Keratinocyte (primary cell): ENCODE results near the gene ALG12. TPM values are rescaled to one million over a fixed set of nuclear protein-coding genes. Genes with fewer than 3 reads are reported as not detected.
"Not testable (repeated sequence)": the region's sequence is repeated elsewhere in the genome, so short reads cannot be mapped to it uniquely, and the experiment has no call there.

Source experiments
- DNase-seq: peaks from one replicate; pipeline ENCODE4 v3.0.0-alpha.2; 2011; ENCODE audit warnings: low read depth, missing footprints, low spot score
- FAIRE-seq: peaks from 2 replicates; lab custom pipeline; 2011; peaks lifted over from hg19 to GRCh38; lab: Jason Lieb, UNC
- H2AFZ ChIP-seq: 2 replicates; pipeline ENCODE4 v1.6.0; 2012; ENCODE audit warnings: low read length, control low read depth, inconsistent platforms; ENCODE audit not compliant: control insufficient read depth
- H3K27ac ChIP-seq: 2 replicates; pipeline ENCODE4 v1.5.1; 2011; ENCODE audit warnings: low read length; ENCODE audit not compliant: control insufficient read depth, insufficient read depth
- H3K27me3 ChIP-seq: 3 replicates; pipeline ENCODE4 v1.6.0; 2011; ENCODE audit warnings: low read length; ENCODE audit not compliant: control insufficient read depth, insufficient read depth; ENCODE audit errors: extremely low read depth
- H3K36me3 ChIP-seq, 2 experiments: 2 replicates in 1 of 2; 3 replicates in 1 of 2; pipeline ENCODE4 v1.5.1; 2011; ENCODE audit warnings: low read length in 2 of 2, mild to moderate bottlenecking in 1 of 2; ENCODE audit not compliant: control insufficient read depth in 2 of 2, insufficient read depth in 2 of 2; ENCODE audit errors: extremely low read depth in 1 of 2
- H3K4me1 ChIP-seq: 3 replicates; pipeline ENCODE4 v1.5.1; 2011; ENCODE audit warnings: low read length; ENCODE audit not compliant: control insufficient read depth, insufficient read depth; ENCODE audit errors: extremely low read depth
- H3K4me2 ChIP-seq: 3 replicates; pipeline ENCODE4 v1.6.0; 2011; ENCODE audit warnings: low read depth, low read length; ENCODE audit not compliant: control insufficient read depth, insufficient read depth; ENCODE audit errors: extremely low read depth
- H3K4me3 ChIP-seq, 3 experiments: fragments of 200-600 bp in 1 of 3; sonication (generic) in 1 of 3; 2 replicates in 2 of 3; 3 replicates in 1 of 3; pipeline ENCODE4 v1.5.1; 2011 to 2016; ENCODE audit warnings: low read length in 3 of 3, mild to moderate bottlenecking in 3 of 3, control low read depth in 2 of 3, inconsistent platforms in 1 of 3, low read depth in 1 of 3, mixed read lengths in 1 of 3, mixed run types in 1 of 3, moderate library complexity in 1 of 3; ENCODE audit not compliant: control insufficient read depth in 2 of 3, insufficient read depth in 2 of 3; ENCODE audit errors: extremely low read depth in 1 of 3
- H3K79me2 ChIP-seq: 2 replicates; pipeline ENCODE4 v1.6.0; 2012; ENCODE audit warnings: low read length; ENCODE audit not compliant: control insufficient read depth, insufficient read depth
- H3K9ac ChIP-seq: 3 replicates; pipeline ENCODE4 v1.6.0; 2011; ENCODE audit warnings: low read length; ENCODE audit not compliant: control insufficient read depth, insufficient read depth; ENCODE audit errors: extremely low read depth
- H3K9me1 ChIP-seq: 3 replicates; pipeline ENCODE4 v1.6.0; 2011; ENCODE audit warnings: low read length; ENCODE audit not compliant: control insufficient read depth, insufficient read depth; ENCODE audit errors: extremely low read depth
- H3K9me3 ChIP-seq: 2 replicates; pipeline ENCODE4 v1.5.1; 2012; ENCODE audit warnings: low read depth, low read length; ENCODE audit not compliant: control insufficient read depth
- H4K20me1 ChIP-seq: 3 replicates; pipeline ENCODE4 v1.6.0; 2011; ENCODE audit warnings: low read length; ENCODE audit not compliant: control insufficient read depth, insufficient read depth; ENCODE audit errors: extremely low read depth
- CTCF ChIP-seq, 3 experiments: IDR thresholded peaks in 1 of 3; conservative IDR thresholded peaks in 1 of 3; optimal IDR thresholded peaks in 1 of 3; 2 replicates in 2 of 3; 3 replicates in 1 of 3; pipeline versions ENCODE3 to v1.5.1; 2011; ENCODE audit warnings: low read length in 3 of 3, mild to moderate bottlenecking in 3 of 3, moderate library complexity in 2 of 3, control low read depth in 1 of 3, inconsistent platforms in 1 of 3; ENCODE audit not compliant: insufficient read depth in 2 of 3; ENCODE audit errors: extremely low read depth in 1 of 3
- EZH2 ChIP-seq: IDR thresholded peaks from one replicate; pipeline ENCODE4 v1.6.1; 2012; ENCODE audit warnings: inconsistent platforms, mild to moderate bottlenecking, low read length, moderate library complexity
- dilution Hi-C: fragments of 300-500 bp; cut with MboI; formaldehyde crosslinking; loops from one replicate; pipeline ENCODE4 v1.7.0; 2020; ENCODE audit warnings: low sequenced_read_pairs; ENCODE audit not compliant: extremely low pct_ligation_motif_present
- polyA plus RNA-seq, 5 experiments: library from polyadenylated mRNA; depleted of rRNA in 3 of 5; stranded (reverse) in 3 of 5; stranded (forward) in 1 of 5; unstranded in 1 of 5; fragments of >200 nt; gene quantifications; 1 replicate in 1 of 5; 2 replicates in 3 of 5; 3 replicates in 1 of 5; pipeline versions ENCODE4 v1.2.1 to v1.2.3, GENCODE V29; 2011 to 2012; ENCODE audit warnings: missing spikeins in 2 of 5, low read depth in 1 of 5, low replicate concordance in 1 of 5

The ALG12 gene
- polyA plus RNA-seq, 1 donor (not counting 4 experiments of a cell fraction or from before 2014, with no cell fraction given): 6.3 TPM

GRCh38 chr22:49947296-49947622, 29.0 kb upstream of the ALG12 start:
- Histone ChIP-seq H4K20me1 (no peaks in the 10 kb centered on the region), H3K36me3 (no peaks in the 10 kb centered on the region), H2AFZ (no peak overlapping the region), H3K27me3 (no peaks in the 10 kb centered on the region), H3K9ac (no peak overlapping the region), H3K27ac (no peak overlapping the region), H3K79me2 (no peaks in the 10 kb centered on the region), H3K4me2 (no peak overlapping the region), H3K4me1 (peaks cover 33% of the 10 kb centered on the region), H3K9me3 (no peaks in the 10 kb centered on the region), H3K9me1 (no peaks in the 10 kb centered on the region), H3K4me3 (no peak overlapping the region)
- dilution Hi-C loops: no loop called here
- FAIRE-seq (no peak), DNase-seq (no peak)
- TF ChIP-seq EZH2 (no peak), CTCF (optimal IDR thresholded peaks at IDR 0.05 in 1 of 3, IDR thresholded peaks at IDR 0.05 in 1 of 3, conservative IDR thresholded peaks at IDR 0.05 in 1 of 3; ENCODE audit: extremely low read depth in 1 of 3, insufficient read depth in 2 of 3, low read length in 3 of 3) (no peak)

- dilution Hi-C loops: no loop called here
- Histone ChIP-seq H3K79me2 (no peaks in the 10 kb centered on the region), H3K9me1 (no peaks in the 10 kb centered on the region), H3K9me3 (no peaks in the 10 kb centered on the region), H4K20me1 (no peaks in the 10 kb centered on the region), H3K4me3 (no peak overlapping the region), H3K9ac (no peak overlapping the region), H3K27ac (no peak overlapping the region), H3K36me3 (no peaks in the 10 kb centered on the region), H2AFZ (no peak overlapping the region), H3K4me1 (peaks cover 28% of the 10 kb centered on the region), H3K27me3 (no peaks in the 10 kb centered on the region), H3K4me2 (no peak overlapping the region)
- DNase-seq: no peak
- TF ChIP-seq EZH2 (no peak), CTCF (optimal IDR thresholded peaks at IDR 0.05 in 1 of 3, IDR thresholded peaks at IDR 0.05 in 1 of 3, conservative IDR thresholded peaks at IDR 0.05 in 1 of 3; ENCODE audit: extremely low read depth in 1 of 3, insufficient read depth in 2 of 3, low read length in 3 of 3) (no peak)
- FAIRE-seq: no peak
Observed at GRCh38 chr22:49946612-49947295, 28.5 kb upstream of the ALG12 start.

GRCh38 chr22:49945042-49945794, 27.0 kb upstream of the ALG12 start:
- H3K4me3 ChIP-seq, H3K27me3 ChIP-seq, H4K20me1 ChIP-seq, H3K36me3 ChIP-seq, H2AFZ ChIP-seq, H3K4me2 ChIP-seq, DNase-seq, H3K9me1 ChIP-seq, H3K9ac ChIP-seq, FAIRE-seq, H3K9me3 ChIP-seq, H3K79me2 ChIP-seq, dilution Hi-C loops, H3K27ac ChIP-seq: not testable (repeated sequence)
- peaks cover 15% of the 10 kb centered on the region for H3K4me1 ChIP-seq
